NCI-H187 treated with DMSO at 0.1 percent for 48 hours (cell line): Measurements from ENCODE around the gene PHACTR2.

Experiments used
- DNase-seq: peaks from one replicate; lab custom pipeline; 2025; lab: John Stamatoyannopoulos, UW

Gene PHACTR2

GRCh38 chr6:143742070-143742954, 64.5 kb downstream of the PHACTR2 start:
- DNase-seq = no peak

GRCh38 chr6:143742955-143743255, 65.1 kb downstream of the PHACTR2 start:
- DNase-seq = no peak

- DNase-seq = peak; percentile 51
Observed at GRCh38 chr6:143743301-143744166, 65.8 kb downstream of the PHACTR2 start.

GRCh38 chr6:143744551-143745165, 66.9 kb downstream of the PHACTR2 start:
- DNase-seq = no peak

GRCh38 chr6:143745166-143746133, 67.7 kb downstream of the PHACTR2 start:
- no peak for DNase-seq

GRCh38 chr6:143746202-143747119, 68.7 kb downstream of the PHACTR2 start:
- DNase-seq = no peak

- DNase-seq = no peak
Observed at GRCh38 chr6:143747347-143747842, 69.6 kb downstream of the PHACTR2 start.

GRCh38 chr6:143749891-143750290, 72.1 kb downstream of the PHACTR2 start:
- DNase-seq = no peak

GRCh38 chr6:143750877-143751276, 73.1 kb downstream of the PHACTR2 start:
- DNase-seq = no peak

GRCh38 chr6:143752459-143752858, 74.7 kb downstream of the PHACTR2 start:
- no peak for DNase-seq

GRCh38 chr6:143753678-143754077, 75.9 kb downstream of the PHACTR2 start:
- no peak for DNase-seq

- DNase-seq = no peak
Observed at GRCh38 chr6:143754204-143754603, 76.4 kb downstream of the PHACTR2 start.

- no peak for DNase-seq
Observed at GRCh38 chr6:143755301-143755744, 77.6 kb downstream of the PHACTR2 start.

GRCh38 chr6:143757346-143757832, 79.6 kb downstream of the PHACTR2 start:
- DNase-seq = no peak

GRCh38 chr6:143758551-143758950, 80.8 kb downstream of the PHACTR2 start:
- no peak for DNase-seq

GRCh38 chr6:143759666-143760065, 81.9 kb downstream of the PHACTR2 start:
- DNase-seq = no peak

- no peak for DNase-seq
Observed at GRCh38 chr6:143761074-143761473, 83.3 kb downstream of the PHACTR2 start.

GRCh38 chr6:143762126-143762525, 84.4 kb downstream of the PHACTR2 start:
- no peak for DNase-seq

GRCh38 chr6:143765422-143766184, 87.8 kb downstream of the PHACTR2 start:
- peak; percentile 23 for DNase-seq
